ENCODE measurements around the gene SART3.

- TF ChIP-seq, protein P1, sequence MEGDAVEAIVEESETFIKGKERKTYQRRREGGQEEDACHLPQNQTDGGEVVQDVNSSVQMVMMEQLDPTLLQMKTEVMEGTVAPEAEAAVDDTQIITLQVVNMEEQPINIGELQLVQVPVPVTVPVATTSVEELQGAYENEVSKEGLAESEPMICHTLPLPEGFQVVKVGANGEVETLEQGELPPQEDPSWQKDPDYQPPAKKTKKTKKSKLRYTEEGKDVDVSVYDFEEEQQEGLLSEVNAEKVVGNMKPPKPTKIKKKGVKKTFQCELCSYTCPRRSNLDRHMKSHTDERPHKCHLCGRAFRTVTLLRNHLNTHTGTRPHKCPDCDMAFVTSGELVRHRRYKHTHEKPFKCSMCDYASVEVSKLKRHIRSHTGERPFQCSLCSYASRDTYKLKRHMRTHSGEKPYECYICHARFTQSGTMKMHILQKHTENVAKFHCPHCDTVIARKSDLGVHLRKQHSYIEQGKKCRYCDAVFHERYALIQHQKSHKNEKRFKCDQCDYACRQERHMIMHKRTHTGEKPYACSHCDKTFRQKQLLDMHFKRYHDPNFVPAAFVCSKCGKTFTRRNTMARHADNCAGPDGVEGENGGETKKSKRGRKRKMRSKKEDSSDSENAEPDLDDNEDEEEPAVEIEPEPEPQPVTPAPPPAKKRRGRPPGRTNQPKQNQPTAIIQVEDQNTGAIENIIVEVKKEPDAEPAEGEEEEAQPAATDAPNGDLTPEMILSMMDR (conservative IDR thresholded peaks at IDR 0.05 in 1 of 2, IDR thresholded peaks at IDR 0.05 in 1 of 2; ENCODE audit: extremely low read depth in 1 of 2, insufficient read depth in 1 of 2, low read depth in 1 of 2, low read length in 2 of 2) = no peak
- TF ChIP-seq EZH2 (IDR thresholded peaks at IDR 0.05; ENCODE audit: borderline replicate concordance, low read length) = no peak
Observed at GRCh38 chr12:108560321-108560721, 652 bp downstream of the SART3 start.
